DND-41 (cell line): Measurements from ENCODE around the gene MYLK4.

Source experiments
- ATAC-seq: fragments of 200-7000 bp; cut with Tn5 transposase; 3 replicates; pipeline ENCODE4 v1.9.1; 2021; ENCODE audit warnings: low read depth; ENCODE audit not compliant: insufficient read depth
- DNase-seq: peaks from one replicate; pipeline ENCODE4 v3.0.0-alpha.2; 2020
- H2AFZ ChIP-seq: 2 replicates; pipeline ENCODE4 v1.6.0; 2012; ENCODE audit warnings: low read depth, low read length
- H3K27ac ChIP-seq: 2 replicates; pipeline ENCODE4 v1.5.1; 2012; ENCODE audit warnings: low read length, inconsistent platforms
- H3K27me3 ChIP-seq: fragments of 200-600 bp; sonication (generic); 2 replicates; pipeline ENCODE4 v1.6.0; 2012; ENCODE audit warnings: low read length, mild to moderate bottlenecking, inconsistent platforms; ENCODE audit not compliant: insufficient read depth, poor library complexity
- H3K36me3 ChIP-seq: 2 replicates; pipeline ENCODE4 v1.5.1; 2012; ENCODE audit warnings: low read length, inconsistent platforms; ENCODE audit not compliant: insufficient read depth
- H3K4me1 ChIP-seq: 2 replicates; pipeline ENCODE4 v1.5.1; 2012; ENCODE audit warnings: mild to moderate bottlenecking, low read length; ENCODE audit not compliant: insufficient read depth
- H3K4me2 ChIP-seq: 2 replicates; pipeline ENCODE4 v1.6.0; 2012; ENCODE audit warnings: mild to moderate bottlenecking, moderate library complexity, low read length, inconsistent platforms; ENCODE audit not compliant: insufficient read depth
- H3K4me3 ChIP-seq, 2 experiments: fragments of 200-600 bp in 1 of 2; shearing (Covaris generic) in 1 of 2; 2 replicates each; pipeline ENCODE4 v1.5.1; 2012 to 2016; ENCODE audit warnings: inconsistent platforms in 2 of 2, low read length in 2 of 2, mild to moderate bottlenecking in 2 of 2, low read depth in 1 of 2, moderate library complexity in 1 of 2
- H3K79me2 ChIP-seq: 2 replicates; pipeline ENCODE4 v1.6.0; 2012; ENCODE audit warnings: low read length, inconsistent platforms; ENCODE audit not compliant: insufficient read depth
- H3K9ac ChIP-seq: 2 replicates; pipeline ENCODE4 v1.6.0; 2012; ENCODE audit warnings: low read depth, mild to moderate bottlenecking, inconsistent platforms, low read length, moderate library complexity
- H3K9me3 ChIP-seq: 2 replicates; pipeline ENCODE4 v1.5.1; 2012; ENCODE audit warnings: low read length, moderate library complexity, mild to moderate bottlenecking, inconsistent platforms; ENCODE audit not compliant: insufficient read depth, severe bottlenecking
- H4K20me1 ChIP-seq: 2 replicates; pipeline ENCODE4 v1.6.0; 2012; ENCODE audit warnings: low read length; ENCODE audit not compliant: insufficient read depth
- CTCF ChIP-seq: IDR thresholded peaks from 2 replicates; pipeline ENCODE4 v1.5.1; 2012; ENCODE audit warnings: borderline replicate concordance, low read length, moderate library complexity, mild to moderate bottlenecking; ENCODE audit not compliant: poor library complexity, severe bottlenecking; ENCODE audit errors: extremely low read depth
- EZH2 ChIP-seq: IDR thresholded peaks from 3 replicates; pipeline ENCODE4 v1.6.1; 2012; ENCODE audit warnings: borderline replicate concordance, low read depth, mild to moderate bottlenecking, moderate library complexity, low read length, inconsistent platforms; ENCODE audit not compliant: severe bottlenecking

The MYLK4 gene

GRCh38 chr6:2684766-2685754 is 65.7 kb downstream of the MYLK4 start:
- no peak overlapping the region for H2AFZ ChIP-seq
- TF ChIP-seq CTCF (no peak), EZH2 (no peak)
- H3K27me3 ChIP-seq: no peaks in the 10 kb centered on the region
- H3K4me3 ChIP-seq: no peak overlapping the region
- no peaks in the 10 kb centered on the region for H4K20me1 ChIP-seq
- H3K4me2 ChIP-seq: no peak overlapping the region
- no peak overlapping the region for H3K27ac ChIP-seq
- H3K9ac ChIP-seq: no peak overlapping the region
- DNase-seq (no peak), ATAC-seq (no peak)
- no peaks in the 10 kb centered on the region for H3K79me2 ChIP-seq
- no peaks in the 10 kb centered on the region for H3K9me3 ChIP-seq
- H3K4me1 ChIP-seq: no peaks in the 10 kb centered on the region
- H3K36me3 ChIP-seq: no peaks in the 10 kb centered on the region

- no peaks in the 10 kb centered on the region for H3K27me3 ChIP-seq
- H3K4me3 ChIP-seq: no peak overlapping the region
- no peak overlapping the region for H2AFZ ChIP-seq
- no peaks in the 10 kb centered on the region for H3K4me1 ChIP-seq
- H3K9me3 ChIP-seq: no peaks in the 10 kb centered on the region
- H4K20me1 ChIP-seq: no peaks in the 10 kb centered on the region
- no peak for DNase-seq
- no peak for ATAC-seq
- no peaks in the 10 kb centered on the region for H3K36me3 ChIP-seq
- no peak for TF ChIP-seq EZH2
- no peak for TF ChIP-seq CTCF
- no peak overlapping the region for H3K9ac ChIP-seq
- no peak overlapping the region for H3K27ac ChIP-seq
- no peak overlapping the region for H3K4me2 ChIP-seq
- no peaks in the 10 kb centered on the region for H3K79me2 ChIP-seq
Observed at GRCh38 chr6:2684103-2684749, 66.5 kb downstream of the MYLK4 start.

- Histone ChIP-seq H4K20me1 (no peaks in the 10 kb centered on the region), H3K36me3 (no peaks in the 10 kb centered on the region), H3K4me2 (no peak overlapping the region), H3K4me3 (no peak overlapping the region), H3K27me3 (no peaks in the 10 kb centered on the region), H3K9ac (no peak overlapping the region), H3K9me3 (no peaks in the 10 kb centered on the region), H3K79me2 (no peaks in the 10 kb centered on the region), H3K4me1 (no peaks in the 10 kb centered on the region), H2AFZ (no peak overlapping the region), H3K27ac (no peak overlapping the region)
- no peak for DNase-seq
- TF ChIP-seq CTCF (no peak), EZH2 (no peak)
- no peak for ATAC-seq
Observed at GRCh38 chr6:2680264-2680922, 70.3 kb downstream of the MYLK4 start.
